Posterior cingulate gyrus (tissue), 11 donors: ENCODE results near the gene GTF2IRD1.
A peak's percentile ranks its signal among the peaks of the same experiment; 100 is the strongest.
"Not testable (repeated sequence)": the region's sequence is repeated elsewhere in the genome, so short reads cannot be mapped to it uniquely, and the experiment has no call there.

Experiments
- DNase-seq, 10 donors: peaks; one replicate each; pipeline versions ENCODE4 v3.0.0 to v3.0.0-alpha.2; 2020 to 2021; ENCODE audit warnings: mixed read lengths in 3 of 10
- intact Hi-C: fragments of 100-400 bp; cut with DNase I; formaldehyde crosslinking; loops from one replicate; pipeline ENCODE4 v1.15.1; 2023

The GTF2IRD1 gene

GRCh38 chr7:74429153-74429747, 24.5 kb upstream of the GTF2IRD1 start:
- intact Hi-C loops = no loop called here
- no peak for DNase-seq

DNA sequence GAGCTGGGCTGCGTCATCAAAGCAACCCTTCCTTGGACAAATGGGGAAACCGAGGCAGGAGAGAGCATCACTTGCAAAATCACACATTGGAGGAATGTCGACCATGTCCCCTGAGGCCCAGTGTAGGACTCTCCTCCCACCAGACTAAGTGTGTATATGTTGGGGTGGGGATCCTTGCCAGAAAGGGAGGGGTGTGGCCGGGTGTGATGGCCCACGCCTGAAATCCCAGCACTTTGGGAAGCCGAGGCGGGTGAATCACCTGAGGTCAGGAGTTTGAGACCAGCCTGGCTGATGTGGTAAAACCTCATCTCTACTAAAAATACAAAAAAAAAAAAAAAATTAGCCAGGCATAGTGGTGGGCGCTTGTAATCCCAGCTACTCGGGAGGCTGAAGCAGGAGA, 23.3 kb upstream of the GTF2IRD1 start:
- intact Hi-C loops, DNase-seq: not testable (repeated sequence)

- intact Hi-C loops = no loop called here
- DNase-seq = peak in 8 of 10 donors; percentile 17 to 92 (median 56)
These were observed 22.7 kb upstream of the GTF2IRD1 start for GRCh38 chr7:74430961-74431466.

DNA sequence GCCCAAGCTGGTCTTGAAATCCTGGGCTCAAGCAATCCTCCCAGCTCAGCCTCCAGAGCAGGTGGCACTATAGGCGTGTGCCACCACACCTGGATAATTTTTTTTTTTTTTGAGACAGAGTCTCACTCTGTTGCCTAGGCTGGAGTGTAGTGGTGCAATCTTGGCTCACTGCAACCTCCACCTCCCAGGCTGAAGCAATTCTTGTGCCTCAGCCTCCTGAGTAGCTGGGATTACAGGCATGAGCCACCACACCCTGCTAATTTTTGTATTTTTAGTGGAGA, 16.5 kb upstream of the GTF2IRD1 start:
- intact Hi-C loops = not testable (repeated sequence)
- peak in 1 of 10 donors; percentile 9 for DNase-seq

GRCh38 chr7:74438327-74438726, 15.4 kb upstream of the GTF2IRD1 start:
- intact Hi-C loops = no loop called here
- DNase-seq = no peak

GRCh38 chr7:74439541-74439940, 14.2 kb upstream of the GTF2IRD1 start:
- intact Hi-C loops = no loop called here
- no peak for DNase-seq

- intact Hi-C loops, DNase-seq: not testable (repeated sequence)
These were observed 13.6 kb upstream of the GTF2IRD1 start for GRCh38 chr7:74440143-74440542.

- intact Hi-C loops = no loop called here
- DNase-seq = no peak
These were observed 11.9 kb upstream of the GTF2IRD1 start for GRCh38 chr7:74441801-74442200.

GRCh38 chr7:74443543-74444247, 10.0 kb upstream of the GTF2IRD1 start:
- DNase-seq = no peak
- intact Hi-C loops = no loop called here

DNA sequence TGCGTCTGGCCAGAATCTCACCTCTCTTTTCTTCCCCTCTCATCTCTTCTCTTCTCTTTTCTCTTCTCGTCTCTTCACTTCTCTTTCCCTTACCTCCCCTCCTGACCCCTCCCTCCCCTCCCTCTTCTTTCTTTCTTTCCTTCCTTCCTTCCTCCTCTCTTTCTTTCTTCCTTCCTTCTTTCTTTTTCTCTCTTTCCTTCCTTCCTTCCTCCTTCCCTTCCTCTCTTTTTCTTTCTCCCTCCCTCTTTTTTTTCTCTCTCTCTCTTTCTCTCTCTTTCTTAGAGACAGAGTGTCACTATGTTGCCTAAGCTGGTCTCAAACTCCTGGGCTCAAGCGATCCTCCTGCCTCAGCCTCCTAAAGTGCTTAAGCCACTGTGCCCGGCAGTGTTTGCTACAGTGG, 4.6 kb upstream of the GTF2IRD1 start:
- intact Hi-C loops = no loop called here
- no peak for DNase-seq

DNA sequence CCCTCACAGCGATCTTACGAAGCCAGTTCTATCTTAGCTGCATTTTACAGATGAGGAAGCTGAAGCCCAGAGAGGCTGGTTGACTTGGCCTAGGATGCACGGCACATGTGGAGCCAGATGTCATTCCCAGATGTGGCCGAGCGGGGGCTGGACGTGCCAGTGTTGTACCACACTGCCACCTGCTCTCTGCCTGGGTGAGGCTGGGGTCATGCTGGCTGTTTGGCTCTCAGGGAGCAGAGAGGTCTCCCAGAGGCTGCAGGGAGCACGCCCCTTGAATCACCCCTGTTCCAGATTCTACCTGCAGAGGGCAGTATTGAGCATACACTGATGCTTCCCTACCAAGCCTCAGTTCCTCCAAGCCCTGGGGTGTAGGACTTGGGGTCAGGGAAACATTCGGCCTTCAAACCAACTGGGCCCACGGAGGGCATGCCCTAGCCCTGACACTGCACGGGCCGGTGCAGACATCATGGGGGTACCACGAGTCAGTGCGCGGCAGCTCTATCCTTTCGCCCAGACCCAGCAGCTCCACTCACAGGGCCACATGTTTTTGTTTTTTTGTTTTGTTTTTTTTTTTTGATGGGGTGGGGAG, 3.8 kb upstream of the GTF2IRD1 start:
- intact Hi-C loops = loop anchor here (1.0 to 10.0 kb wide), 2 partner anchors 116 to 205 kb away; partner anchors contain the start of gene GTF2I

GRCh38 chr7:74452748-74453321, 871 bp upstream of the GTF2IRD1 start:
- DNase-seq = no peak
- intact Hi-C loops = loop anchor here (10.0 kb wide), 1 partner anchor 202 kb away; the partner anchor contains the start of gene GTF2I

More for the DNA sequence above, 3.8 kb upstream of the GTF2IRD1 start:
- DNase-seq = peak in 4 of 10 donors; percentile 44 to 64 (median 50)

DNA sequence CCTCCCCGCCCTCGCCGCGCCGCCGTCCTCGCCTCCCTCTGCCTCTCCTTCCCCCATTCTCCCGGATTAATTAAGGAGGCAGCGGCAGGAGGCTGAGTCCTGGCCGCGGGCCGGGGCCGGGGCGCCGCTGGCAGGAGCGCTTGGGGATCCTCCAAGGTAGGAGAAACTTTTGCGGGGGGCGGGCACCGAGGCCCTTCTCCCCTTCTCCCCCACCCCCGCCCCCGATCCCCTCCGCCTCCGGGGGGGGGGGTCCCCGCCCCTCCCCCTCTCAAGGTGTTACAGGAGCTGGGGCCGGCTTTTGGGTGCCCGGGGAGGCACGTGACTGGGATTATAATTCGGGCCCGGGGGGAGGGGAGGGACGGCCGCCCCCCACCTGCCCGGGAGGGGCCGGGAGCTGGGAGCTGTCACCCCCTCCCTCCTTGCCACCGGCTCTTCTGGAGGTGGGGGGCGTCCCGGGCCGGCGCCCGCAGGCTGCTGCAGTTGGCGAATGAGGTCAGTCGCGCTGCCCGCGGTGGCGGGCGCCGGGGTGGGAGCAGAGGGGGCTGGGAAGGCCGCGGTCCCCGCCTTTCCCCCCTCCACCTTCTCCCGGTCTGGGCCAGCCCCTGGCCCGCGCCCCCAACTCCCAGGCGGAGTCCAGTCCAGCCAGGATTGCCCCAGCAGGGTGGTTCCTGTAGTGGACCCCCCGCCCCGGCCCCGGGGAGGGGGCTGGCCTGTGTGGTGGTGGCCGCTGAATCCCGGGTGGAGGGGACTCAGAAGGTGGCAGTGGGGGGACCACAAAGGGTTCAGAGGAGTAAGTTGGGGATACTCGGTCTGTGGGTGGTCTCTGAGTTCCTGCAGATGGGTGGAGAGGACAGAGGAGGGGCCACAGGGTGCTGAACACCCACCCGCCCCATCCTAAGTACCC, 567 bp downstream of the GTF2IRD1 start:
- intact Hi-C loops = loop anchor here (10.0 kb wide), 1 partner anchor 201 kb away; the partner anchor contains the start of gene GTF2I

DNA sequence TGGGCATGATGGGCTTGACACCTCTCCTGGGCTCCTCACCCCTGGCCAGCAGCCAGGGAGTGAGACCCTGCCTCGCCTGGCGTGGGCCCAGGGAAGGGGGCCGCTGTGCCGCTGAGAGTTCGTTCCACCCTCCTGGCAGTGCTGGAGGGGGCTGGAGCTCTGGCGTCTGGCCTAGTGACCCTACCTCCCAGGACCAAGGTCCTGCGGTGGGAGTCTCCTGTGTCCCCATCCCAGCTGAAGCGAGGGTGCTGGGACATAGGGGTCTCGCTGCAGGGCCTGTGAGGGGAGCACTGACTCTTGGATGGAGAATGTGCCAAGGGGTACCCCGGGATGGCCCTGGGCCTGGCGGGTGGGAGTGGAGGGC, 1.2 kb downstream of the GTF2IRD1 start:
- intact Hi-C loops = loop anchor here (10.0 kb wide), 1 partner anchor 200 kb away; the partner anchor contains the start of gene GTF2I
- DNase-seq = no peak

More for the DNA sequence above, 567 bp downstream of the GTF2IRD1 start:
- DNase-seq = peak in 3 of 10 donors; percentile 28 to 38 (median 34)

- peak in 1 of 10 donors; percentile 39 for DNase-seq
- intact Hi-C loops = loop anchor here (10.0 kb wide), 1 partner anchor 199 kb away; the partner anchor contains the start of gene GTF2I
These were observed 1.6 kb downstream of the GTF2IRD1 start for GRCh38 chr7:74455291-74455804.

DNA sequence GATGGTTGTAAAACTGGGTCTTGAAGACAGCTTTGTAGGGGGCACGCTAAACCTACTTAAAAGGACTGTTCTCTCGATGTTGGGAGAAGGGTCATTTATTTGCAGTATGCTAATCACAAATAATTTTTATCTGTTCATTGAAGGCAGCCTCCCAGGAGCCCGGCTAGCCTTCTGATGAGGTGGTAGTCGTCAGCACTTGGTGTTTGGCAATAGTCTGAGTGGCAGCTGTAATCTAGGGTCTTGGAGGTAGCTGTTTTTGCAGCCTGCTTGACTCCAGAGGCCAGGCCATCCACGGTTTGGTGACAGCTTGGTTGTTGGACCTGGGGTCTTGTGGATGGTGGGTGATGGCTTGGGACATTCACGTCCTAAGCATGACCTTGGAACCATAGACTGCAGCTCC, 2.2 kb downstream of the GTF2IRD1 start:
- intact Hi-C loops = loop anchor here (10.0 kb wide), 1 partner anchor 199 kb away; the partner anchor contains the start of gene GTF2I
- no peak for DNase-seq

GRCh38 chr7:74457007-74457406, 3.3 kb downstream of the GTF2IRD1 start:
- intact Hi-C loops = loop anchor here (10.0 kb wide), 1 partner anchor 198 kb away; the partner anchor contains the start of gene GTF2I
- no peak for DNase-seq

DNA sequence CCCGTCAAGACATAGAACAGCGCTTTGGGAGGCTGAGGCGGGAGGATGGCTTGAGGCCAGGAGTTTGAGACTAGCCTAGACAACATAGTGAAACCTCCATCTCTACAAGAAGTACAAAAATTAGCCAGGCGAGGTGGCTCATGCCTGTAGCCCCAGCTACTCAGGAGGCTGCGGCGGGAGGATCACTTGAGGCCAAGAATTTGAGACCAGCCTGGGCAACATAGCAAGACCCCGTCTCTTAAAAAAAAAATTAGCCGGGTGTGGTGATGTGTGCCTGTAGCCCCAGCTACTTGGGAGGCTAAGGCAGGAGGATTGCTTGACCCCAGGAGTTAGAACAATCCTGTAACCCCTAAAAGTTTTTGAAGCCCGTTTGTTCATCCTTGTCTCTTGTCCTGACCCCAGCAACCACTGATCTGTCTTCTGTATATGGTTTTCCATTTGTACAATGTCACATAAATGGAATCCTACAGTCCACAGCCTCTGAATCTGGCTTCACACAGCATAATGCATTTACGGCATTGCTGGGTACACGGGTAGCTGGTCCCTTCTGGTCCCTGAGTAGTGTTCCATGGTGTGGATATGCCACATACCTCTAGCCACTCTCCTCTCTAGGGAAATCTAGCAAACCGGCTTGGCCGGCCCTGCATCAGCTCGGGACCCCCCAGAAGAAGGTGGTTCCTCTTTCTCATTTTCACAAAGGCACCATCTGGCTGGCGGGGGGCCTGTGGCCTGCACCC, 8.4 kb downstream of the GTF2IRD1 start:
- DNase-seq = no peak
- intact Hi-C loops = no loop called here

DNA sequence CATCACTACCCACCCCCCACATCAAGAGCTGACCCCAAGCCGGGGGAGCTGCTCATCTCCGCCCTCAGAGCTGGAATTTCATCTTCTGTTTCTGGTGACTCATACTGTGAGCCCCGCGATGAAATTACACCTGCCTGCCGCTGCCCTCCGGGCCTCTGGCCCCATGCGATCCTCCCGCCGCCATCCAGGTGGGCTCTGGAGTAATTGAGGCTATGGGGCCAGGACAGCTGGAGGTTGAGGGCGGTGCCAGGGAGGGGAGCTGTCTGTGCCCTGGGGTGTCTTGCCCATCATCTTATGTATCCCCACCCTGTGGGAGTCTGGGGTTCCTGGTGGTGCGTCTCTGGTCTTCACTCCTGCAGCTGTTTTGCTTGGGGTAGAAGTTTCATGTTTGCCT, 9.0 kb downstream of the GTF2IRD1 start:
- intact Hi-C loops = no loop called here

More for the DNA sequence above, 9.0 kb downstream of the GTF2IRD1 start:
- DNase-seq = no peak
